Choroid plexus epithelial cell (primary cell): ENCODE results near the gene ASRGL1.

ENCODE experiments used
- DNase-seq: peaks from one replicate; pipeline ENCODE4 v3.0.0-alpha.2; 2010; ENCODE audit warnings: low read depth
- H3K4me3 ChIP-seq: 2 replicates; pipeline ENCODE4 v1.5.1; 2011; ENCODE audit warnings: low read depth, mild to moderate bottlenecking, control low read depth, low read length, moderate library complexity
- CTCF ChIP-seq: conservative IDR thresholded peaks from 2 replicates; pipeline ENCODE4 v1.5.1; 2011; ENCODE audit warnings: low read depth, mild to moderate bottlenecking, control low read depth, inconsistent platforms, low read length, moderate library complexity

ASRGL1 gene

GRCh38 chr11:62404901-62405300 lies 67.7 kb downstream of the ASRGL1 start:
- H3K4me3 ChIP-seq: no peak overlapping the region
- TF ChIP-seq CTCF: no peak
- DNase-seq: no peak

GRCh38 chr11:62406034-62406433 lies 68.8 kb downstream of the ASRGL1 start:
- DNase-seq: no peak
- H3K4me3 ChIP-seq: no peak overlapping the region
- no peak for TF ChIP-seq CTCF

GRCh38 chr11:62409831-62410230 lies 72.6 kb downstream of the ASRGL1 start:
- no peak overlapping the region for H3K4me3 ChIP-seq
- no peak for DNase-seq
- TF ChIP-seq CTCF: no peak

GRCh38 chr11:62410972-62411371 lies 73.7 kb downstream of the ASRGL1 start:
- no peak for DNase-seq
- H3K4me3 ChIP-seq: no peak overlapping the region
- no peak for TF ChIP-seq CTCF

GRCh38 chr11:62411524-62411923 lies 74.3 kb downstream of the ASRGL1 start:
- no peak for TF ChIP-seq CTCF
- DNase-seq: no peak
- H3K4me3 ChIP-seq: no peak overlapping the region

GRCh38 chr11:62413060-62413696 lies 75.9 kb downstream of the ASRGL1 start:
- TF ChIP-seq CTCF: no peak
- DNase-seq: no peak
- no peak overlapping the region for H3K4me3 ChIP-seq

- DNase-seq: no peak
- H3K4me3 ChIP-seq: no peak overlapping the region
- TF ChIP-seq CTCF: no peak
Observed at GRCh38 chr11:62416596-62416995, 79.3 kb downstream of the ASRGL1 start.
